ENCODE results near the gene ACTN4. TPM values are rescaled to one million over a fixed set of nuclear protein-coding genes. Genes with fewer than 3 reads are reported as not detected.

The ACTN4 gene
- polyA plus RNA-seq, 2 of the 4 experiments (the other 2 are of a cell fraction), result 605 to 967 TPM

DNA sequence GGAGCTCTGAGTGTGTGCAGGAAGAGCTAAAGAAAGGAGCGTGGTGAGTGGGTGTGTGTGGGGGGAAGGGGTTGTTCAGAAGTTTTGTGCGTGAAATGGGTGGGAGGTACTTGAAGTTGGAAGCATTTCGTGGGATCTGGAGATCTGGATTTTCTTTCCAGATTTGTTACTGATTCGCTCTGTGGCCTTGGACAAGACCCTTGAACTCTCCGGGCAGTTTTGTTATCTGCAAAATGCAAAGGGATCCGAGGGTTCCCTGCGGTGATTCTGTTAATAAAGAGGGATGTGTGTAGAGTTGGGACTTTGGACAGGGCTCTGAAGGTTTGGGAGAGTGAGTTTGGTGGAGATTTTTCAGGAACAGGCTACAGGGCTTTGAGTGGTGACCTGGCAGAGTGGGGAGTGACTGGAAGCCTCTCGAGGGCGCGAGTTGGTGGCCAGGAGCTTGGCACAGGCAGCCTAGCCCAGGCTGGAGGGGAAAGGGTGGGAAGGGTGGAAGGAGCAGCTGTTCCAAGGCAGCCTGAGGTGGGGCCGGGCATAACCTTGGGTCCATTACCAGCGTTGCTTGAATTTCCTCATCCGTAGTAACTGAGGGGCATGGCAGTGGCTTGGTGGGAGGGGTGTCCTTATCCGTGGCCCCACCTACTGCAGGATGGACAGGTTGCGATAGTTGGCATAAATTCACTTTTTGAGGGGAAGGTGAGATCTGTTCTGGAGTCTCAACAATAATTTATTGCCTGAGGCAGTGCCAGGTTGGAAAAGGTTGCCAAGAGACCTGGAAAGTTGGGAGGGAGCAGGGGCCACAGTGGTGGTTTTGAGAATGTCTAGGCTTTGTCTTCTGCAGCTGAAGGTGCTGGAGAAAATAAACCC, 2.1 kb downstream of the ACTN4 start:
- Histone ChIP-seq H3K4me3 (peak overlapping the region; percentile 85), H3K4me1 (peaks cover 55% of the 10 kb centered on the region), H3K9me3 (no peaks in the 10 kb centered on the region), H3K4me2 (peak overlapping the region; percentile 83), H3K27ac (peak overlapping the region; percentile 87 to 91)
- DNase-seq (ENCODE audit: low read depth in 1 of 2, low spot score in 1 of 2) (peak; percentile 81 to 89), ATAC-seq (peak; percentile 36 to 61), FAIRE-seq (peak; percentile 77)
- peak in 1 of 2 experiments; percentile 38; a peak in 3 of 5 replicates for TF ChIP-seq JUN (IDR thresholded peaks at IDR 0.05)
- TF ChIP-seq, protein P1, sequence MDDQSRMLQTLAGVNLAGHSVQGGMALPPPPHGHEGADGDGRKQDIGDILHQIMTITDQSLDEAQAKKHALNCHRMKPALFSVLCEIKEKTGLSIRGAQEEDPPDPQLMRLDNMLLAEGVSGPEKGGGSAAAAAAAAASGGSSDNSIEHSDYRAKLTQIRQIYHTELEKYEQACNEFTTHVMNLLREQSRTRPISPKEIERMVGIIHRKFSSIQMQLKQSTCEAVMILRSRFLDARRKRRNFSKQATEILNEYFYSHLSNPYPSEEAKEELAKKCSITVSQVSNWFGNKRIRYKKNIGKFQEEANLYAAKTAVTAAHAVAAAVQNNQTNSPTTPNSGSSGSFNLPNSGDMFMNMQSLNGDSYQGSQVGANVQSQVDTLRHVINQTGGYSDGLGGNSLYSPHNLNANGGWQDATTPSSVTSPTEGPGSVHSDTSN (IDR thresholded peaks at IDR 0.05), result peak; percentile 67
- TF ChIP-seq, protein P2, sequence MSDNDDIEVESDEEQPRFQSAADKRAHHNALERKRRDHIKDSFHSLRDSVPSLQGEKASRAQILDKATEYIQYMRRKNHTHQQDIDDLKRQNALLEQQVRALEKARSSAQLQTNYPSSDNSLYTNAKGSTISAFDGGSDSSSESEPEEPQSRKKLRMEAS (IDR thresholded peaks at IDR 0.05), result peak; percentile 61; the same call in 1 of the 2 replicates
- no peak for TF ChIP-seq FOSL2 (IDR thresholded peaks at IDR 0.05)
- peak; percentile 23 for TF ChIP-seq FOSL2 (CRISPR knock-in tag; IDR thresholded peaks at IDR 0.05)
- TF ChIP-seq, protein P3, sequence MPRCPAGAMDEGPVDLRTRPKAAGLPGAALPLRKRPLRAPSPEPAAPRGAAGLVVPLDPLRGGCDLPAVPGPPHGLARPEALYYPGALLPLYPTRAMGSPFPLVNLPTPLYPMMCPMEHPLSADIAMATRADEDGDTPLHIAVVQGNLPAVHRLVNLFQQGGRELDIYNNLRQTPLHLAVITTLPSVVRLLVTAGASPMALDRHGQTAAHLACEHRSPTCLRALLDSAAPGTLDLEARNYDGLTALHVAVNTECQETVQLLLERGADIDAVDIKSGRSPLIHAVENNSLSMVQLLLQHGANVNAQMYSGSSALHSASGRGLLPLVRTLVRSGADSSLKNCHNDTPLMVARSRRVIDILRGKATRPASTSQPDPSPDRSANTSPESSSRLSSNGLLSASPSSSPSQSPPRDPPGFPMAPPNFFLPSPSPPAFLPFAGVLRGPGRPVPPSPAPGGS (IDR thresholded peaks at IDR 0.05), result no peak; the same call in 2 of the 3 replicates
- 0 out of 2 replicates have a peak, but pooled peaks have one; percentile 47 for TF ChIP-seq MYC (IDR thresholded peaks at IDR 0.05; ENCODE audit: borderline replicate concordance, low read length)
- TF ChIP-seq CEBPB (IDR thresholded peaks at IDR 0.05), result peak in 1 of 2 experiments; percentile 56; a peak in 2 of 4 replicates
- TF ChIP-seq RAD21 (conservative IDR thresholded peaks at IDR 0.05 in 1 of 2, IDR thresholded peaks at IDR 0.05 in 1 of 2), result peak in 1 of 2 experiments; percentile 6; a peak in 2 of 5 replicates
- no peak for TF ChIP-seq FOXS1 (CRISPR knock-in tag; IDR thresholded peaks at IDR 0.05)
- 2% methylated on average over 15 of the region's 15 CpGs for WGBS (ENCODE audit: missing lambda C conversion rate)
- CTCF ChIA-PET, result interaction anchor here (0.7 to 10.0 kb wide), 20 partner anchors 9 to 281 kb away, joined by 3 to 157 read pairs (median 4); partner anchors contain the start of genes FAM98C, MRPS12 and SARS2
- POLR2A ChIA-PET, result interaction anchor here (1.0 to 4.1 kb wide), 11 partner anchors 9 to 200 kb away, joined by 3 to 61 read pairs (median 8); partner anchors contain the start of gene EIF3K

DNA sequence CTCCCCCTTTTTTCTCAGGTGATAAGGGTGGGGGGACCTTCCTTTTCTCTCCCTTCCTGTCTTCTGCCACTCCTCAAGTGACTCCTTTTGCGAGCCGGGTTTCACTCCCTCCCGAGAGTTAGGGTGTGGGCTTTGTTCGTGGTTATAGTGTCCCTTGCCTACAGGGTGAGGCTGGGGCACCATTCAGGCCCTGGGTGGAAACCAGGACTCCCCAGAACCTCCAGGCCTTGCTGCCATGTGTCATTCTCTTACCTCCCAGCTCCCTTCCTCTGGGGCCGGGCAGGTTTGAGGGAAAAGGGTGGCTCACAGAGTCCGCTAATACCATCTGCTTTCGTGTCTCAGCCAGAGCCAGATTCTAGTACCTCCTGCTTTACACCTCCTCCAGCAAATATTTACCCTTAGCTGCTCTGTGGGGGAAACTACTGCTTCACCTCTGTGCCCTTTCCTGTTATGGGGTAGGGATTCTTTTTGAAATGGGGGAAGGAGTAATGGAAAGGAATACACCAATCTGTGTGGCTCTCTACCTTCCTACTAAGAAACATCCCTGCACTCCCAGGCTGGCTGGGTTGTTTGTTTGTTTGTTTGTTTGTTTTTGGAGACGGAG, 2.8 kb downstream of the ACTN4 start:
- FAIRE-seq (peak; percentile 76), ATAC-seq (peak; percentile 7 to 14; a peak in 5 of 6 replicates), DNase-seq (ENCODE audit: low read depth in 1 of 2, low spot score in 1 of 2) (peak in 1 of 2 experiments; percentile 53)
- Histone ChIP-seq H3K4me2 (peak overlapping the region; percentile 83), H3K4me3 (peak overlapping the region; percentile 85), H3K27ac (peak overlapping the region; percentile 87 to 91), H3K4me1 (peaks cover 55% of the 10 kb centered on the region), H3K9me3 (no peaks in the 10 kb centered on the region)
- POLR2A ChIA-PET, result interaction anchor here (1.0 to 4.1 kb wide), 6 partner anchors 9 to 187 kb away, joined by 3 to 61 read pairs (median 10); partner anchors contain the start of gene EIF3K
- CTCF ChIA-PET, result interaction anchor here (0.6 to 10.0 kb wide), 16 partner anchors 8 to 91 kb away, joined by 3 to 157 read pairs (median 4); no protein-coding TSS in a partner anchor
- TF ChIP-seq POLR2AphosphoS2 (conservative IDR thresholded peaks at IDR 0.05; ENCODE audit: low read length) (peak; percentile 73; the same call in 1 of the 2 replicates), POLR2A (IDR thresholded peaks at IDR 0.05; ENCODE audit: low read length) (no peak), HOXB13 (CRISPR knock-in tag; IDR thresholded peaks at IDR 0.05; ENCODE audit: low read depth) (no peak), EHF (CRISPR knock-in tag; IDR thresholded peaks at IDR 0.05) (no peak)
- TF ChIP-seq, protein P1 (IDR thresholded peaks at IDR 0.05), result 0 out of 2 replicates have a peak, but pooled peaks have one; percentile 18
- TF ChIP-seq, protein P2 (IDR thresholded peaks at IDR 0.05), result peak; percentile 46
- WGBS (ENCODE audit: missing lambda C conversion rate), result under 1% methylated on average over 8 of the region's 8 CpGs
